HepG2 (cell line): ENCODE data around the gene CDC42EP5. TPM values are rescaled to one million over a fixed set of nuclear protein-coding genes. Genes with fewer than 3 reads are reported as not detected.

Source experiments
- ARNTL ChIP-seq: sonication (generic); formaldehyde crosslinking; IDR thresholded peaks from 2 replicates; pipeline ENCODE4 v1.4.0; 2020; ENCODE audit warnings: mild to moderate bottlenecking, missing genetic modification reagents
- CCAR2 ChIP-seq: fragments of 200-400 bp; formaldehyde crosslinking; optimal IDR thresholded peaks from 2 replicates; pipeline ENCODE3; 2018; ENCODE audit warnings: low read depth, mild to moderate bottlenecking, low read length, moderate library complexity
- DPF2 ChIP-seq: sonication (generic); formaldehyde crosslinking; IDR thresholded peaks from 2 replicates; pipeline ENCODE4 v1.4.0; 2020; ENCODE audit warnings: mild to moderate bottlenecking, low read depth, missing genetic modification reagents, borderline replicate concordance
- NR2F2 ChIP-seq: IDR thresholded peaks from 2 replicates; pipeline ENCODE4 v1.6.1; 2012; ENCODE audit warnings: low read depth, inconsistent platforms, borderline replicate concordance
- PHF21A ChIP-seq: sonication (generic); formaldehyde crosslinking; IDR thresholded peaks from 2 replicates; pipeline ENCODE4 v1.5.0; 2020; ENCODE audit warnings: mild to moderate bottlenecking, missing genetic modification reagents
- SAP130 ChIP-seq: IDR thresholded peaks from 2 replicates; pipeline ENCODE4 v1.6.1; 2016; ENCODE audit warnings: low read depth
- SMC3 ChIP-seq: IDR thresholded peaks from 2 replicates; pipeline ENCODE4 v1.6.1; 2011; ENCODE audit warnings: low read length, improper control_type of control experiment
- SP140L ChIP-seq: sonication (generic); formaldehyde crosslinking; IDR thresholded peaks from 2 replicates; pipeline ENCODE4 v1.4.0; 2020; ENCODE audit warnings: missing genetic modification reagents, borderline replicate concordance
- TARDBP ChIP-seq: sonication (generic); formaldehyde crosslinking; IDR thresholded peaks from 2 replicates; pipeline ENCODE4 v1.8.0; 2022; ENCODE audit warnings: mild to moderate bottlenecking, missing genetic modification reagents
- YY1 ChIP-seq: IDR thresholded peaks from 2 replicates; pipeline ENCODE4 v1.6.1; 2011; ENCODE audit warnings: low read length, low read depth, moderate library complexity, mild to moderate bottlenecking; ENCODE audit not compliant: insufficient read depth, insufficient replicate concordance
- ZC3H4 ChIP-seq: sonication (generic); formaldehyde crosslinking; IDR thresholded peaks from 2 replicates; pipeline ENCODE4 v1.4.0; 2020; ENCODE audit warnings: missing genetic modification reagents, borderline replicate concordance
- ZFP41 ChIP-seq: sonication (generic); formaldehyde crosslinking; IDR thresholded peaks from 2 replicates; pipeline ENCODE4 v1.4.0; 2020; ENCODE audit warnings: mild to moderate bottlenecking, missing genetic modification reagents, borderline replicate concordance
- ZFP90 ChIP-seq: sonication (generic); formaldehyde crosslinking; IDR thresholded peaks from 2 replicates; pipeline ENCODE4 v1.8.0; 2022; ENCODE audit warnings: missing genetic modification reagents, mild to moderate bottlenecking, inconsistent platforms, borderline replicate concordance
- ZNF331 ChIP-seq: sonication (generic); formaldehyde crosslinking; IDR thresholded peaks from 2 replicates; pipeline ENCODE4 v1.4.0; 2020; ENCODE audit warnings: missing genetic modification reagents
- ZNF367 ChIP-seq: sonication (generic); formaldehyde crosslinking; IDR thresholded peaks from 2 replicates; pipeline ENCODE4 v1.4.0; 2020; ENCODE audit warnings: missing genetic modification reagents, borderline replicate concordance
- ZNF501 ChIP-seq: sonication (generic); formaldehyde crosslinking; IDR thresholded peaks from 2 replicates; pipeline ENCODE4 v1.5.1; 2020; ENCODE audit warnings: mild to moderate bottlenecking, moderate library complexity, missing genetic modification reagents
- ZNF7 ChIP-seq: IDR thresholded peaks from 2 replicates; pipeline ENCODE4 v1.6.1; 2016; ENCODE audit warnings: missing biosample characterization, missing genetic modification reagents
- ZNF768 ChIP-seq: sonication (generic); formaldehyde crosslinking; IDR thresholded peaks from 2 replicates; pipeline ENCODE4 v1.4.0; 2020; ENCODE audit warnings: missing genetic modification reagents
- ZNF790 ChIP-seq: sonication (generic); formaldehyde crosslinking; IDR thresholded peaks from 2 replicates; pipeline ENCODE4 v1.8.0; 2022; ENCODE audit warnings: missing genetic modification reagents, mild to moderate bottlenecking, borderline replicate concordance
- polyA plus RNA-seq, 8 experiments: library from polyadenylated mRNA; depleted of rRNA in 3 of 8; stranded (reverse) in 7 of 8; unstranded in 1 of 8; fragments of >200 nt; fragmentation: Illumina TruSeq in 4 of 8; extraction: Trizol in 4 of 8; gene quantifications; 2 replicates each; pipeline versions ENCODE4 v1.2.1 to v1.2.3, GENCODE V29; 2011 to 2016; ENCODE audit warnings: low read depth in 4 of 8, missing spikeins in 1 of 8, mixed read lengths in 1 of 8; ENCODE audit not compliant: insufficient read depth in 1 of 8
- total RNA-seq, 5 experiments: library from RNA; depleted of rRNA; stranded (reverse); fragments of >200 nt; fragmentation: Illumina TruSeq; extraction: Trizol; gene quantifications; 2 replicates each; pipeline ENCODE4 v1.2.3, GENCODE V29; 2016; ENCODE audit warnings: low read depth in 1 of 5
- TF ChIP-seq, protein P1 (sequence below): IDR thresholded peaks from 2 replicates; pipeline ENCODE4 v1.6.1; 2016
- TF ChIP-seq, protein P2 (sequence below): sonication (generic); formaldehyde crosslinking; IDR thresholded peaks from 2 replicates; pipeline ENCODE4 v1.9.0; 2021; ENCODE audit warnings: missing genetic modification reagents, borderline replicate concordance
- TF ChIP-seq, protein P3 (sequence below): sonication (generic); IDR thresholded peaks from 2 replicates; pipeline ENCODE4 v1.6.1; 2016; ENCODE audit warnings: low read depth, borderline replicate concordance
- TF ChIP-seq, protein P4 (sequence below): fragments of 450-650 bp; IDR thresholded peaks from 2 replicates; pipeline ENCODE4 v1.6.1; 2017
- TF ChIP-seq, protein P5 (sequence below): sonication (generic); formaldehyde crosslinking; IDR thresholded peaks from 2 replicates; pipeline ENCODE4 v1.4.0; 2020; ENCODE audit warnings: mild to moderate bottlenecking, low read depth, missing genetic modification reagents

The CDC42EP5 gene
- total and polyA plus RNA-seq, 2 of the 13 experiments (the other 11 are each of a cell fraction or from before 2014, with no cell fraction given): 0.41 to 1.6 TPM

DNA sequence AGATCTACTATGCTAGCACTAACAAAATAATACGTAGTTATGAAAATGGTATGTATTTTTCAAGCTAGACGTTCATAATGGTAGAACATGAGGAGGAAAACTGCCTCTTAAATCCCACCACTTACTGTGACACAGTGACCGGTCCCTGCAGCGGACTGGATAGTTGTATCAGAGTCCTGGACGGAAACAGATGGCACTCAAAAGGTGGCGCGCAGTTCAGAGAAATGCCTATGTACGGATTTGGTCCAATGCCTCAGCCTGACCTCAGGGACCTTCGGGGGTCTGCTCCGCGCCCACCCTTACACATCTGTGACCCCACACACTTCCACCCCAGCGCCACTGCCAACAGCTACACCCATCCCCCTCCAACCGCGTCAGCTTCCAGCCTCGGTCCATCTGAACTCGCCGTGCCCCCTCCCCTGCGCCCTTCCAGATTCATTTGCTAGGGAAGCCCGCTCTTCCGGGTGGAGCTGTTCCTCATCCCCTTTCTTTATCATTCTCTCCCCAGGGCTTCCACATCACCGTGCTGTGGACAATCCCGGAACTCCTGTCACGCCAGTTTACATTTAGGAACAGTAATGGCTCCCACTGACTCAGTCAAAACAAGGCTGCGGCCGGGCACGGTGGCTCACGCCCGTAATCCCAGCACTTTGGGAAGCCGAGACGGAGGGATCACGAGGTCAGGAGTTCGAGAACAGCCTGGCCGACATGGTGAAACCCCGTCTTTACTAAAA, 24.9 kb downstream of the CDC42EP5 start (continued):
- TF ChIP-seq, protein P1, sequence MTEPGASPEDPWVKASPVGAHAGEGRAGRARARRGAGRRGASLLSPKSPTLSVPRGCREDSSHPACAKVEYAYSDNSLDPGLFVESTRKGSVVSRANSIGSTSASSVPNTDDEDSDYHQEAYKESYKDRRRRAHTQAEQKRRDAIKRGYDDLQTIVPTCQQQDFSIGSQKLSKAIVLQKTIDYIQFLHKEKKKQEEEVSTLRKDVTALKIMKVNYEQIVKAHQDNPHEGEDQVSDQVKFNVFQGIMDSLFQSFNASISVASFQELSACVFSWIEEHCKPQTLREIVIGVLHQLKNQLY (CRISPR knock-in tag): no peak
- TF ChIP-seq ZNF7 (0 out of 2 replicates have a peak, but pooled peaks have one; percentile 56), ZNF367 (CRISPR knock-in tag) (no peak), NR2F2 (0 out of 2 replicates have a peak, but pooled peaks have one; percentile 15), CCAR2 (no peak), ZNF331 (CRISPR knock-in tag) (0 out of 2 replicates have a peak, but pooled peaks have one; percentile 16), PHF21A (0 out of 2 replicates have a peak, but pooled peaks have one; percentile 27), ZNF790 (CRISPR knock-in tag) (0 out of 2 replicates have a peak, but pooled peaks have one; percentile 8), ZNF501 (CRISPR knock-in tag) (peak; percentile 81), SMC3 (no peak), ZNF768 (CRISPR knock-in tag) (no peak), DPF2 (CRISPR knock-in tag) (no peak), SAP130 (CRISPR knock-in tag) (peak; percentile 72), ZC3H4 (0 out of 2 replicates have a peak, but pooled peaks have one; percentile 38), TARDBP (no peak), ARNTL (CRISPR knock-in tag) (0 out of 2 replicates have a peak, but pooled peaks have one; percentile 16), YY1 (peak; percentile 54), SP140L (CRISPR knock-in tag) (0 out of 2 replicates have a peak, but pooled peaks have one; percentile 51), ZFP41 (no peak), ZFP90 (CRISPR knock-in tag) (0 out of 2 replicates have a peak, but pooled peaks have one; percentile 29)
- TF ChIP-seq, protein P2, sequence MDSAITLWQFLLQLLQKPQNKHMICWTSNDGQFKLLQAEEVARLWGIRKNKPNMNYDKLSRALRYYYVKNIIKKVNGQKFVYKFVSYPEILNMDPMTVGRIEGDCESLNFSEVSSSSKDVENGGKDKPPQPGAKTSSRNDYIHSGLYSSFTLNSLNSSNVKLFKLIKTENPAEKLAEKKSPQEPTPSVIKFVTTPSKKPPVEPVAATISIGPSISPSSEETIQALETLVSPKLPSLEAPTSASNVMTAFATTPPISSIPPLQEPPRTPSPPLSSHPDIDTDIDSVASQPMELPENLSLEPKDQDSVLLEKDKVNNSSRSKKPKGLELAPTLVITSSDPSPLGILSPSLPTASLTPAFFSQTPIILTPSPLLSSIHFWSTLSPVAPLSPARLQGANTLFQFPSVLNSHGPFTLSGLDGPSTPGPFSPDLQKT: no peak
- TF ChIP-seq, protein P3, sequence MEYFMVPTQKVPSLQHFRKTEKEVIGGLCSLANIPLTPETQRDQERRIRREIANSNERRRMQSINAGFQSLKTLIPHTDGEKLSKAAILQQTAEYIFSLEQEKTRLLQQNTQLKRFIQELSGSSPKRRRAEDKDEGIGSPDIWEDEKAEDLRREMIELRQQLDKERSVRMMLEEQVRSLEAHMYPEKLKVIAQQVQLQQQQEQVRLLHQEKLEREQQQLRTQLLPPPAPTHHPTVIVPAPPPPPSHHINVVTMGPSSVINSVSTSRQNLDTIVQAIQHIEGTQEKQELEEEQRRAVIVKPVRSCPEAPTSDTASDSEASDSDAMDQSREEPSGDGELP: peak; percentile 51; the same call in 1 of the 2 replicates
- TF ChIP-seq, protein P4, sequence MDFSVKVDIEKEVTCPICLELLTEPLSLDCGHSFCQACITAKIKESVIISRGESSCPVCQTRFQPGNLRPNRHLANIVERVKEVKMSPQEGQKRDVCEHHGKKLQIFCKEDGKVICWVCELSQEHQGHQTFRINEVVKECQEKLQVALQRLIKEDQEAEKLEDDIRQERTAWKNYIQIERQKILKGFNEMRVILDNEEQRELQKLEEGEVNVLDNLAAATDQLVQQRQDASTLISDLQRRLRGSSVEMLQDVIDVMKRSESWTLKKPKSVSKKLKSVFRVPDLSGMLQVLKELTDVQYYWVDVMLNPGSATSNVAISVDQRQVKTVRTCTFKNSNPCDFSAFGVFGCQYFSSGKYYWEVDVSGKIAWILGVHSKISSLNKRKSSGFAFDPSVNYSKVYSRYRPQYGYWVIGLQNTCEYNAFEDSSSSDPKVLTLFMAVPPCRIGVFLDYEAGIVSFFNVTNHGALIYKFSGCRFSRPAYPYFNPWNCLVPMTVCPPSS: no peak
- TF ChIP-seq, protein P5, sequence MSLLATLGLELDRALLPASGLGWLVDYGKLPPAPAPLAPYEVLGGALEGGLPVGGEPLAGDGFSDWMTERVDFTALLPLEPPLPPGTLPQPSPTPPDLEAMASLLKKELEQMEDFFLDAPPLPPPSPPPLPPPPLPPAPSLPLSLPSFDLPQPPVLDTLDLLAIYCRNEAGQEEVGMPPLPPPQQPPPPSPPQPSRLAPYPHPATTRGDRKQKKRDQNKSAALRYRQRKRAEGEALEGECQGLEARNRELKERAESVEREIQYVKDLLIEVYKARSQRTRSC (CRISPR knock-in tag): no peak
